Left renal cortex interstitium (tissue), 4 donors: ENCODE data around the gene MRPL2. TPM values are rescaled to one million over a fixed set of nuclear protein-coding genes. Genes with fewer than 3 reads are reported as not detected.

Source experiments
- DNase-seq, 4 donors: peaks; one replicate each; pipeline ENCODE4 v3.0.0-alpha.2; 2013; ENCODE audit warnings: low read depth in 4 of 4, low spot score in 2 of 4, missing footprints in 1 of 4
- polyA plus RNA-seq, 4 donors: library from polyadenylated mRNA; unstranded; fragments of 120-200 nt; gene quantifications; one replicate each; pipeline ENCODE4 v1.2.1, GENCODE V29; 2013; ENCODE audit not compliant: insufficient read length in 4 of 4

The MRPL2 gene
- polyA plus RNA-seq: 10 to 100 TPM; 57.5 to 75.2 (median 67.6) TPM

DNA sequence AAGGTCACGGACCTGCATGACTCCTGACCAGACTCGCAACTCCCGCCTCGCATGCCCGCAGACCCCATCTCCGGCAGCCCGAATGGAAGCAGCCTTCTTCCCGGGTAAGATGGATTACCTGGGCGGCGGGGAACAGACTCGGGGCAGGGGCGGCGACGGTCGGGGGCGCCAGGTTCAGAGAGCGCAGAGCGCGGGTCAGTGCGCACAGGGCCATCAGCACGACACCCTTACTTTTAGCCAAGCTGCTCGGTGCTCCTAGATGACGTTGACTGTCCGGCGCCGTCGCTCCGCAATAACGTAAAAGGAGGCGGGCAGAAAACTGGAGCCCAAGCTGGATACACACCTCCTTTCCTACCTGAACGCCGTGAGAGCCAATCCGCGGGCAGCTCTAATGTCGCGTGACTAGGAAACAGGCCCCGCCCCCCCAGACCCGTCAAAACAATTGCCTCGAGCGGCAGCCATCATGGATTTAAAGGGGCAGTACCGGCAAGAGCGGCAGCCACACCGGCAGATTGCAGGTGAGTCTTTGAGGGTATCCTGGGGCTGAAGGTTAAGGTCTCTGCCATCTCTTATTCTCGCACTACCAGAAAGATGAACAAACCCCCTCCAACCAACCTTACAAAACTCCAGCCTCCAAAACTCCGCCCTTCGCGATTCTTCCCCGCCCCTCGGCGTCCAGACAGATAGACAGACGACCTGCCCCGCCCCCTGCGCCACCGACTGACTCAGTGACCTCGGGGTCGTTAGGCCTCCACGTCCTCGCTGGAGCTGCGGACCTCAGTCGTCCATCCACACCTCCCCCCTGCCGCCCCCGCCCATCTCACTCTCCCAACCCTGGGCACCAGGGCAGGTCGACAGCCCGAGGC, at the start of gene MRPL2, which contains the start of gene KLC4:
MRPL2 (minus strand) TSS at position 267 of the 866 bp plus-strand sequence; CDS start at position 214, 53 bp downstream.
KLC4 (plus strand) TSS at position 464 of the 866 bp plus-strand sequence. CDS start 1,705 bp downstream, outside the sequence.
- DNase-seq: peak; percentile 89 to 98 (median 98)

DNA sequence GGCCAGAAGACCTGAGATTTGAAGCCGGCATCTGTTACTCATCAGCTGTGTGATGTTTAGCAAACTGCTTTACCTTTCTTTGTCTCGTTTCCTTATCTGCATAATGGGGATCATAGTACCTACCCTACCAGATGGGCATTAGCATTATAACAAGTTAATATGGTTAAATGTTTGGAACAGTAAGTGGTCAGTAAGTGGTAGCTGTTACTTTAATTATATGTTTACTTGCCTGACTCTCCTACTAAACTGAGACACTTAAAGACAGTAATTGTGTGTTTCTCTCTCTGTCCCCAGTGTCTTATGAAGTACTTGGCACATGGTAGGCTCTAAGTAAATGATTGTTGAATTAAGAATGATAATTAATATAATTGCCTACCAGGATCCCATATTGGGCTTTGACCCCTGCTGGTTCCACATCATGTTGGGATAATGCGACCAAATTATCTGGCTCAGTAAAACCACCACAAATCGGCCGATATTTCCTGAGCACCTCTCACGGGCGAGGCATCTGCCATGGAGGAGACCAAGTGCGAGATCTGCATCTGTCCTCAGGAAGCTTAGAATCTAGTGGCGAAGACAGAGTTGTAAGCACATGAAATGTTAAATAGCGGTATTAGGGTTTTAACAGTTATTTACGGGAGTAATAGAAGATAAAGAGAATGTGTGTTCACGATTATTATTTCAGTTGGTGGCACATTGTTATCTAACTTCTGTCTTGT, 48.3 kb upstream of the MRPL2 start:
- no peak for DNase-seq

GRCh38 chr6:43105538-43106222, 46.4 kb upstream of the MRPL2 start:
- no peak for DNase-seq

DNA sequence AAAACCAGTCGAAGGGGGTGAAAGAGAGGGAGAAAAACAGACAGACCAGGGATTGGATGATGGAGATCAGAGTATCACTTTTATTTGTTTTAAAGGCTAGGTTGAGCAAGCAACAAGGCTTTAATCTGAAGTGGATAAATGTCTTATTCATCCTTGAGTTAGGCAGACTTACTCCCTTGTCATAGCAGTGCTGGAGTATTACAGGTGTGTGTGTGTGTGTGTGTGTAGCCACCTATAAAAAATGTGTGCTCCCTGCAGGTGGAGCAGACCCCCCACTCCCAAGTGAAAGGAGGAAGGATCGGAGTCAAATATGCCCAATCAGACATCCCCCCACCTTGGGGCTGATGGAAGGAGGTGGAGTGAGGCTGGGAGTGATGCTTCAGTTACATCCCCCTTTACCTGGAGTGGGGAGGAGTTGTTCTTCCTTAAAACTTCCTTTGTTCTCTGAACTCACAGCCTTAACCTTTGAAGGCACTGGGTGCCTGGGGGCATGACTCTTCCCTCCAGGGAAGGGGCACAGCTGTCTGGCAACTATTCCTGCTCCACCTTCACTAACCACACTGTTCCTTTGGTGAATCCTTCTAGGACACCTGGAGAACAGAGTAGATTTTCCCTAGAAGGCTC, 44.1 kb upstream of the MRPL2 start:
- DNase-seq: no peak

DNA sequence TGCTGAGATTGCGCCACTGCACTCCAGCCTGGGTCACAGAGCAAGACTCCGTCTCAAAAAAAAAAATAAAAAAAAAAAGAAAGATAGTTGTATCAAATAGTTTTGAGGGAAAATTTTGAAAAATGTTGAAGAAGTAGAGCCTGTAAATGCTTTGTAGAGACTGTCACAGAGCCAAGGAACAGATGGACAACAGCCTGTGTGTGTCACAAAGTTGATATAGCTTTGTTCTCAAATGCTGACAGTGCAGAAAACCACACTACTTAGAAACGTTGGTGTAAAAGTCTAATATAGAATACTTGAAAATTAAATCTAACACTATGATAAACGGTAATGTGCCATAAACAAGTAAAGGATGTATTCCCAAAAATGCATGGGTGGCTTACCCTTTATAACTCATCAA, 42.3 kb upstream of the MRPL2 start:
- no peak for DNase-seq

DNA sequence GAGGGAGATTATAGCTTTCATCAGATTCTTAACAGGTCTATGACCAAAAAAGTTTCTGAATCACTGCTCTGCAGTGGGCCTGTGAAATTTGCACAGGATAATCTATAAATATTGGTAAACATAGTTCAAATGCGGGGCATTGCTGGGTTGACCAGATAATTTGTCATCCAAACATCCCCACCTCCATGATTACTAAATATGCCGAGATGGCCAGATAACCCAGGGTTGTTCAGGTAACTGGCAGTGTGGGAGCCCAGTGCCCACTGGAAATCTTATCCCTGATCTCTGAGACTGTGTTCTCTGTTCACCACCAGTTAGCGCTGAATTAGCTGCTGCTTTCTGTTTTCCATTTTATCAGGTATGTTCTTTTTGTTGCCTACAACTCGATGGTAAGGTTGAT, 38.3 kb upstream of the MRPL2 start:
- no peak for DNase-seq

DNA sequence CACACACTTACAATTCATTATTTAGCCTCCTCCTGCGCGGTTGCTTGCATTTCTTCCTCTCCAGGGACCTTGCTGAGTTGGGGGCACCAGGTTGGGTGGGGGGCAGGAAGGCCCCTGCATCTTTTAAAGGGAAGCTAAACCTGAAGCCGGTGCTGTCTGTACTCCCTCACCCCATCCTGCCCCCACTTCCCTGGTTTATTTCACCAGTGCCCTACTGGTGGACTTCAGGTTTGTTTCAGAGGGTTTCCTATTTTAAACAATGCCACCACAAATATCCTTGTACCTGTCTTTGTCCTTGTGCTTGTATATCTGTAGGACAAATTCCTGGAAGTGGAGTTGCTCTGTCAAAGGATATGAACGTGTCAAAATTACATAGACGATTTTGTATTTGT, 37.9 kb upstream of the MRPL2 start:
- DNase-seq: no peak

- DNase-seq: no peak
These were observed 37.3 kb upstream of the MRPL2 start for GRCh38 chr6:43096451-43097097.

DNA sequence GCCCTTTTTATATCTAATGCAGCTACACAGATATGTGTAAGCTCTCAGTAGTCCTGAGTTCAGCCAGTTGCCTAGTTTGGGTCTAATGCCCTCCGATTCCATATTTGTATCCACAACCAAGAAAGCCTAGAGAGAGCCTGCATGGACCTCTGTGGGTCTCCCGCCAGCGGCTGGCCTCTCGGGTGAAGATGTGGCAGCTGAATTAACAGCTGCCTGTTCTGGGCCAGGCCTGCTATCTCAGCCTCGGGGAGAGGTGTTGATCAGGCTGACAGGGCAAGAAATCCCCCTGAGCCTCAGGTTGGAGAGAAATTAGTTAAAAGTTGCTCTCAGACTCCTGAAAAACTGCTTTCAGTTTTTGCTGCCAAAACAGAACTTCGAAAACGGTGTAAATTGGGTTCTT, 36.7 kb upstream of the MRPL2 start:
- no peak for DNase-seq

DNA sequence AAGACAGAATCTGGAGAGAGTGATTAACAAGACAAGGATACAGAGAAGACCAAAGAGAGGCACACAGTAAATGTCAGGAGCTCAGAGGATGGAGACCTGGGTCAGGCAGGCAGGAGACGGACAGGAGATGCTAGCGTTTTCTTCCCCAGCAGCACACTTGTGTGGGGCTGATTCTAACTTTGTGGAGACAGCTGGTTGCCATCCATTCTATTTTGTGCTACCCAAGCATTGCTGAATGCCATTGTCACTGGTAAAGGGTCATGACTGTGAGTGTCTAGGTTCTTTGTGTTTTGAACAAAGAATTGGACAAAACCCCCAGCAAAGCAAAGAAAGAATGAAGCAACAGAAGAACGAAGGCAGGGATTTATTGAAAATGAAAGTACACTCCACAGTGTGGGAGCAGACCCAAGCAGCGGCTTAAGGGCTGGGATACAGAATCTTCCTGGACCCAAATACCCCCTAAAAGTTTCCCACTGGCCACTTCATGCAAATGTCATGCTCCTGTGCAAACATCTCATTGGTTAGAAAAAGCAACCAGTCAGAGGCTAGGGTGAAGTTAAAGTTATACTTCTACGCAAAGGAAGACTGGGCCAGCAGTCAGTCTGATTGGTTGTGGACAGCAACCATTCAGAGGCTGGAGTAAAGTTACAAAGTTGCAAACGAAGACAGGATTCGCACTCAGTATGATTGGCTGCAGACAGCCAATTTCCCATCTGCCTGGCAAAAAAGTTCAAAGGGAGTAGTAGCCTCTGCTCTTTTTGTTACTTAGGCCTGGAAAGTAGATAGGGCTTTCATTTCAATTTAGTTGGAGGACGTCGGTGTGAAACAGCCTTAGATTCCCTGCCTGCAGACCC, 34.4 kb upstream of the MRPL2 start:
- no peak for DNase-seq

DNA sequence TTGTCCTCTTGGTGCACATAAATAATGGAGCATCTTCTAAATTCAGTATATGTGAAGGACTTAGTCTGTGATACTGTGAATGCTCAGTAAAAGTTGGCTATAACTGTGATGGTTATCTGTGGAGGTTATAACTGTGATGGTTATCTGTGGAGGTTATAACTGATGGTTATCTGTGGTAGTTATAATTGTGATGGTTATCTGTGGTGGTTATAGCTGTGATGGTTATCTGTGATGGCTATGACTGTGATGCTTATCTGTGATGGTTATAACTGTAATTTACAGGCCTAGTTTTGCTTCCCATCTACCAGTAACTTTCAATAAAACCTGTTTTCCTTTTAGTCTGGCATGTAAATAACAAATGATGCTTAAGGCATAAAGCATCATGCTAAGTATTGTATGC, 33.4 kb upstream of the MRPL2 start:
- no peak for DNase-seq

DNA sequence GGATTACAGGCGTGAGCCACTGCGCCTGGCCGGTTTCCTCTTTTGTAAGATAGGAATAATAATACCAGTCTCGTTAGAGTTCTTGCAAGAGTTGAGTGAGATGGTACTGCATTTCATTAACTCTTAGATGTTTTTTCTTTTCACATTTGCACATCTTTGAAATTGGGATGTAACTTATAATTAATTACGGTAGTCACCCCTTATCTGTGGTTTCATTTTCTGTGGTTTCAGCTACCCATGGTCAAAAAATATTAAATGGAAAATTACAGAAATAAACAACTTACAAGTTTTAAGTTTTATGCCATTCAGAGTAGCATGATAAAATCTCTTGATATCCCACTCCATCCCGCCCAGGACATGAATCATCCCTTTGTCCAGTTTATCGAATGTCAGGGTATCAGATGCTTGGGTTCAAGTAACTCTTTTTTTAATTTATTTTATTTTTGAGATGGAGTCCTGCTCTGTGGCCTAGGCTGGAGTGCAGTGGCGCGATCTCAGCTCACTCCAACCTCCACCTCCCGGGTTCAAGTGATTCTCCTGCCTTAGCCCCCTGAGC, 32.3 kb upstream of the MRPL2 start:
- DNase-seq: no peak

- DNase-seq: no peak
These were observed 31.8 kb upstream of the MRPL2 start for GRCh38 chr6:43091020-43091419.

DNA sequence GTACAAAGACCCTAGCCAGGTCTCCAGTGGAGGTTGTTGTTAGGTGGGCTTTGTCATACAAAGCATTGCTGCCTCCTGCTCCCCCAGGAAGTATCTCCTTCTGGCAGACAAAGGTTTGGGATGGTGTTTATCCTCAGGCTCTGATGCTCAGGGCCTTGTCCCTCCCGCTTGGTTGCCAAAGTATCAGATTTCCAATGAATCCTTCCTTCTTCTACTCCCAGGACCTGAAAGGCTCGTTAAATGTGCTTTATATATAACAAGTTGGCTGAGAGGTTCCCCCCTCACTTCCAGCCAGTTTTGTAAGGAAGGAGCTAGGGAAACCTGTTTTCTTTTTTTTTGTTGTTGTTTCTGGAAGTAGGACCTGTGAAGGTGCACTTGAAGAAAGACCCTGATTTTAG, 31.3 kb upstream of the MRPL2 start:
- no peak for DNase-seq

DNA sequence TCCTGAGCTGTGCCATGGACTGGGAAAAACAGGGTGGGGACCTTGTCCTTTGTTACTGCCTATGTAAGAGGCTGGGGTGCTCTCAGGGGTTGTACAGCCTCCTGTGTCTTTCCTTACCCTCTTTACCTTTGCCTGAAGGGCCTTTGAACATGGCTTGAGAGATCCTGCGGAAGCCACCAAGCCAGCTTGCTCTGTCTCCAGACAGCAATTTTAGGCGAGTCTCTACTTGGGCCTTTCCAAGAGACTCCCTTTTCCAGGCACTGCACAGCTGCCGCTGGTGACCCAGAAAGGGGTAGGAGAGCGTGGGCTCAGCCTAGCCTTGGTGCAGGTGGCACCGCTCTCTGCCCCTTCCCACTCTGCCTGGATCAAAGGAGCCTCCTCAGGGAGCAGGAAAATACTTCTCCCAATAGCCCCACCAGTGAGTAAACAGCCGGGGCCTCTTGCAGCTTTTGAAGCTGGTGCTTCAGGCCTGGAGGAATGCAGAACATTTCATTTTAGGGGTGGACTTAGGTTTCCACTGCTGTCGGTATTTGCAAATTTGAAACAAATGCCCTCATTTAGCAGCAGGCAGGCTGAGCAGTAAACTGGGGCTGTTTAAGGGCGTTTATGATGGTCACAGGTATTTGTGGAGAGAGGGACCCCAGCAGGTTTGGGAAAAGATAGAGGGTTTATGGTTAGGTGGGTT, 30.8 kb upstream of the MRPL2 start:
- DNase-seq: no peak

DNA sequence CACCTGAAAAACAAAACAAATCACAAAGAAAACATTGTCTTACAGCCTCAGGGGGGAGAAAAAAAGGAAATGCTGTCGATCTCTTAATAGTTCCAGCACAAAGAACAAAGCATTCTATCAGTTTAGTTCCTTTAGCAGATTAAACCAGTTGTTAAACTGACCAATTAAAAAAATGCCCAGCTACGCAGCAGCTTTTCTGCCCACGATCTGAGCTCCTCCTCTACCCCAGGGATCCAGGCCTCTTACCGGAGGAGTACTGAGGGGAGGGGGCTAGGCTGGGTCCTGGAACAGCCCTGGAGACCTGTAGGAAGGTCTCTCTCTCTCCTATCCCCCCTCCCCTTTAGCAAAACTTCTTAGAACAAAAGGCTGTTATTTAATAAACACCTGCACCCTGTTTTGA, 30.2 kb upstream of the MRPL2 start:
- no peak for DNase-seq

GRCh38 chr6:43088654-43089056, 29.4 kb upstream of the MRPL2 start:
- DNase-seq: no peak

DNA sequence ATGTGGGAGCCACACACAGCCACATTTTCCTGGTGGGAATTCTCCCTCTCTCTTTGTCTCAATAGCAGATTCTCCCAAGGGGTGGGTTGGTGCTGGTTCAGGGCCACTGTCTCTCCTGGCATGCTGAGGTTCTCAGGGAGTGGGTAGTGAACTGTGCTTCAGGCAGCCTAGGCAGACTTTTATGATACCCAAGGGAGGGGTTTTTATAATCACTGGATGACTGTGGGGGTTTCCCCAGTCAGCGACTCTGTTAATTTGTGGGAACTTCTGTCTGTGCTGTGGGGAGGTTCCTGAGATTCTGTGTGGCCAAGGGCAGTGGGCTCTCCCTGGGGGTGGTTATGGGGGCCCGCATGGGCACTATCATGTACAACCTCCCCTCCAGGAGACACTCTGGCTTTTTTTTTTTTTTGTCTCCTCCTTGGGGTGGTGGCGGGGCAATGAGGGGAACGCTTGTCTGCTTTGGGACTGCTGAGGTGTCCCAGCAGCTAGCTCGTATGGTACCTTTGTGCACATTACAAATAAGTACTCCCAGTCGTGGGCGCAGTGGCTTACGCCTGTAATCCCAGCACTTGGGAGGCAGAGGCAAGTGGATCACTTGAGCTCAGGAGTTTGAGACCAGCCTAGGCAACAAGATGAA, 26.9 kb upstream of the MRPL2 start:
- DNase-seq: no peak
